ENCODE data around the gene CCR5AS.

DNA sequence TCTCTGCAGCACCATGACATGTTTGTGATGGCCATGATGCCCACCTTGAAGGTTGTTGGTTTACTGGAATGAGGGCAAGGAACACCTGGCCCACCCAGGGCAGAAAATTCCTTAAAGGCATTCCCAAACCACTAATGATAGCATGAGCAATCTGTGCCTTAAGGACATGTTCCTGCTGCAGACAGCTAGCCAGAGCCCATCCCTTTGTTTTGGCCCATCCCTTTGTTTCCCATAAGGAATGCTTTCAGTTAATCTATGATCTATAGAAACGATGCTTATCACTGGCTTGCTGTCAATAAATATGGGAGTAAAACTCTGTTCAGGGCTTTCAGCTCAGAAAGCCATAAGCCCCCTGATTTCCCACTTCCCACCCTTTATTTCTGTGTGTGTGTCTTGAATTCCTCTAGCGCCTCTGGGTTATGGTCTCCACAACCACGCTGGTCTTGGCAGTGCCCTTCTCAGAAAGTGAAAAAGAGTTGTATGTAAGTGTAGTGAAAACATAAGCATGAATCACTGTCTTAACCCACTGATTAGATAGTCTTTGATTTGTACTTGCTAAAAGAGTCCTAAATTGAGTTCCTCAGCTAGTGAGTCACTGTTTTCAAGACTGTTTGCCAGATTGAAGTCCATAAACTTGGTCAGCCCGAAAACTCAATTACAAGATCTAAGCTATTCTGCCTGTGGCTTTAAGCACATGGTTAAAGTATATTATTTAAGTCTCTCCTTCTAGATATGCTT is 72.0 kb downstream of the CCR5AS start:
- TF ChIP-seq, protein P1, sequence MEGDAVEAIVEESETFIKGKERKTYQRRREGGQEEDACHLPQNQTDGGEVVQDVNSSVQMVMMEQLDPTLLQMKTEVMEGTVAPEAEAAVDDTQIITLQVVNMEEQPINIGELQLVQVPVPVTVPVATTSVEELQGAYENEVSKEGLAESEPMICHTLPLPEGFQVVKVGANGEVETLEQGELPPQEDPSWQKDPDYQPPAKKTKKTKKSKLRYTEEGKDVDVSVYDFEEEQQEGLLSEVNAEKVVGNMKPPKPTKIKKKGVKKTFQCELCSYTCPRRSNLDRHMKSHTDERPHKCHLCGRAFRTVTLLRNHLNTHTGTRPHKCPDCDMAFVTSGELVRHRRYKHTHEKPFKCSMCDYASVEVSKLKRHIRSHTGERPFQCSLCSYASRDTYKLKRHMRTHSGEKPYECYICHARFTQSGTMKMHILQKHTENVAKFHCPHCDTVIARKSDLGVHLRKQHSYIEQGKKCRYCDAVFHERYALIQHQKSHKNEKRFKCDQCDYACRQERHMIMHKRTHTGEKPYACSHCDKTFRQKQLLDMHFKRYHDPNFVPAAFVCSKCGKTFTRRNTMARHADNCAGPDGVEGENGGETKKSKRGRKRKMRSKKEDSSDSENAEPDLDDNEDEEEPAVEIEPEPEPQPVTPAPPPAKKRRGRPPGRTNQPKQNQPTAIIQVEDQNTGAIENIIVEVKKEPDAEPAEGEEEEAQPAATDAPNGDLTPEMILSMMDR (conservative IDR thresholded peaks at IDR 0.05 in 1 of 2, IDR thresholded peaks at IDR 0.05 in 1 of 2; ENCODE audit: low read depth in 1 of 2, low read length in 2 of 2), result no peak
- TF ChIP-seq EZH2 (IDR thresholded peaks at IDR 0.05; ENCODE audit: low read length, missing control alignments), result no peak
